CD4-positive, alpha-beta T cell (primary cell): ENCODE measurements around the gene PTCHD4. TPM values are rescaled to one million over a fixed set of nuclear protein-coding genes. Genes with fewer than 3 reads are reported as not detected.

Source experiments
- ATAC-seq: fragments of 200-7000 bp; cut with Tn5 transposase; one replicate; pipeline ENCODE4 v1.10.0; 2022; ENCODE audit warnings: mild to moderate bottlenecking; ENCODE audit not compliant: poor library complexity
- CTCF ChIA-PET: fragments of 350-600 bp; sonication (Branson Sonifier 250); formaldehyde crosslinking; loops from one replicate; lab custom pipeline; 2021; ENCODE audit warnings: antibody characterized with exemption, inconsistent platforms; lab: Charles Lee
- POLR2A ChIA-PET: fragments of 350-600 bp; sonication (Branson Sonifier 250); formaldehyde crosslinking; loops from one replicate; lab custom pipeline; 2021; ENCODE audit warnings: antibody characterized with exemption, inconsistent platforms; lab: Charles Lee
- DNase-seq, 14 experiments: peaks; one replicate each; pipeline ENCODE4 v3.0.0-alpha.2; 2013 to 2020; ENCODE audit warnings: mixed read lengths in 2 of 14
- H3K27ac ChIP-seq, 2 donors: one replicate each; pipeline versions ENCODE4 v1.5.1 to v1.7.0; 2013; ENCODE audit warnings: low read length in 2 of 2, low read depth in 1 of 2, mild to moderate bottlenecking in 1 of 2
- H3K27me3 ChIP-seq, 2 experiments: 1 replicate in 1 of 2; 2 replicates in 1 of 2; pipeline versions ENCODE4 v1.6.1 to v1.7.0; 2013; ENCODE audit warnings: low read length in 2 of 2, control low read depth in 1 of 2, mild to moderate bottlenecking in 1 of 2, moderate library complexity in 1 of 2; ENCODE audit not compliant: insufficient read depth in 2 of 2, control insufficient read depth in 1 of 2
- H3K36me3 ChIP-seq: one replicate; pipeline ENCODE4 v1.6.1; 2013; ENCODE audit warnings: low read length, control low read depth; ENCODE audit not compliant: insufficient read depth
- H3K4me1 ChIP-seq: one replicate; pipeline ENCODE4 v1.6.1; 2013; ENCODE audit warnings: low read length, control low read depth; ENCODE audit not compliant: insufficient read depth
- H3K4me3 ChIP-seq: one replicate; pipeline ENCODE4 v1.5.1; 2013; ENCODE audit warnings: mild to moderate bottlenecking, low read length, moderate library complexity
- H3K9me3 ChIP-seq, 2 experiments: 1 replicate in 1 of 2; 2 replicates in 1 of 2; pipeline versions ENCODE4 v1.6.1 to v1.7.0; 2013; ENCODE audit warnings: low read length in 2 of 2, mild to moderate bottlenecking in 2 of 2, control low read depth in 1 of 2, moderate library complexity in 1 of 2; ENCODE audit not compliant: control insufficient read depth in 1 of 2, insufficient read depth in 1 of 2
- H3K27ac Mint-ChIP-seq: one replicate; pipeline ENCODE4 v1.8.0; 2020; ENCODE audit warnings: mixed read lengths
- H3K27me3 Mint-ChIP-seq: one replicate; pipeline ENCODE4 v1.8.0; 2021; ENCODE audit warnings: mixed read lengths
- H3K36me3 Mint-ChIP-seq: one replicate; pipeline ENCODE4 v1.8.0; 2021; ENCODE audit warnings: low read depth, mixed read lengths
- H3K4me1 Mint-ChIP-seq: one replicate; pipeline ENCODE4 v1.8.0; 2021; ENCODE audit warnings: low read depth, mixed read lengths
- H3K4me3 Mint-ChIP-seq: one replicate; pipeline ENCODE4 v1.8.0; 2020; ENCODE audit warnings: mild to moderate bottlenecking, mixed read lengths
- H3K9me3 Mint-ChIP-seq: one replicate; pipeline ENCODE4 v1.8.0; 2020; ENCODE audit warnings: mixed read lengths
- CTCF ChIP-seq: fragments of 200-600 bp; IDR thresholded peaks from one replicate; pipeline ENCODE4 v1.8.0; 2022; ENCODE audit warnings: antibody characterized with exemption, mild to moderate bottlenecking
- intact Hi-C, 2 experiments: fragments of 100-400 bp; cut with DNase I in 1 of 2; cut with micrococcal nuclease in 1 of 2; formaldehyde crosslinking; loops; one replicate each; pipeline versions ENCODE4 v1.15.1 to v1.9.0; 2023 to 2025; cut with DNase I, micrococcal nuclease
- total RNA-seq, 174 experiments: library from RNA in 2 of 174; stranded (reverse) in 2 of 174; gene quantifications; one replicate each; pipeline ENCODE4 v1.2.3 and lab custom pipeline; 2021 to 2026

PTCHD4 gene
- total RNA-seq, 2 experiments from 2014 or later: not detected

GRCh38 chr6:48101290-48101689 lies 9.7 kb downstream of the PTCHD4 start:
- peaks cover 2% of the 10 kb centered on the region for H3K9me3 Mint-ChIP-seq

GRCh38 chr6:48100588-48100895 lies 10.5 kb downstream of the PTCHD4 start:
- Mint-ChIP-seq H3K27ac (no peak overlapping the region), H3K4me3 (no peak overlapping the region), H3K4me1 (no peaks in the 10 kb centered on the region), H3K27me3 (no peaks in the 10 kb centered on the region), H3K36me3 (no peaks in the 10 kb centered on the region), H3K9me3 (peaks cover 2% of the 10 kb centered on the region)
- no peak for DNase-seq
- H3K9me3 ChIP-seq: peaks cover 0 to 4% of the 10 kb centered on the region in 2 experiments
- ChIA-PET POLR2A (no interaction called here), CTCF (no interaction called here)
- no peaks in the 10 kb centered on the region for H3K4me1 ChIP-seq
- H3K27ac ChIP-seq: no peak overlapping the region
- no peaks in the 10 kb centered on the region for H3K36me3 ChIP-seq
- intact Hi-C loops: no loop called here
- H3K27me3 ChIP-seq: no peaks in the 10 kb centered on the region
- no peak for ATAC-seq
- no peak overlapping the region for H3K4me3 ChIP-seq
- no peak for TF ChIP-seq CTCF

More at GRCh38 chr6:48101290-48101689, 9.7 kb downstream of the PTCHD4 start:
- Histone ChIP-seq H3K27me3 (no peaks in the 10 kb centered on the region), H3K27ac (no peak overlapping the region), H3K36me3 (no peaks in the 10 kb centered on the region), H3K9me3 (peaks cover 0 to 4% of the 10 kb centered on the region in 2 experiments), H3K4me1 (no peaks in the 10 kb centered on the region), H3K4me3 (no peak overlapping the region)
- no peaks in the 10 kb centered on the region for H3K36me3 Mint-ChIP-seq
- ATAC-seq (no peak), DNase-seq (no peak)
- no peak for TF ChIP-seq CTCF
- H3K27me3 Mint-ChIP-seq: no peaks in the 10 kb centered on the region
- ChIA-PET CTCF (no interaction called here), POLR2A (no interaction called here)
- intact Hi-C loops: no loop called here
- no peaks in the 10 kb centered on the region for H3K4me1 Mint-ChIP-seq
- H3K27ac Mint-ChIP-seq: no peak overlapping the region
- H3K4me3 Mint-ChIP-seq: no peak overlapping the region

- no peaks in the 10 kb centered on the region for H3K27me3 Mint-ChIP-seq
- Histone ChIP-seq H3K4me1 (no peaks in the 10 kb centered on the region), H3K9me3 (peaks cover 0 to 8% of the 10 kb centered on the region in 2 experiments), H3K27ac (no peak overlapping the region), H3K36me3 (no peaks in the 10 kb centered on the region), H3K4me3 (no peak overlapping the region), H3K27me3 (no peaks in the 10 kb centered on the region)
- H3K4me1 Mint-ChIP-seq: no peaks in the 10 kb centered on the region
- CTCF ChIA-PET: no interaction called here
- intact Hi-C loops: no loop called here
- peaks cover 2% of the 10 kb centered on the region for H3K9me3 Mint-ChIP-seq
- POLR2A ChIA-PET: no interaction called here
- no peaks in the 10 kb centered on the region for H3K36me3 Mint-ChIP-seq
- no peak for TF ChIP-seq CTCF
- ATAC-seq (no peak), DNase-seq (no peak)
- H3K27ac Mint-ChIP-seq: no peak overlapping the region
- H3K4me3 Mint-ChIP-seq: no peak overlapping the region
Measured at GRCh38 chr6:48099713-48100587, 11.0 kb downstream of the PTCHD4 start.
